Coronary artery (tissue), 2 donors: ENCODE data around the gene KRT72.

Experiments
- DNase-seq: peaks from one replicate; pipeline ENCODE4 v3.0.0-alpha.2; 2017; ENCODE audit warnings: low spot score
- H3K27ac ChIP-seq, 2 donors: fragments of 200-600 bp; sonication (generic); one replicate each; pipeline ENCODE4 v1.5.1; 2016 to 2019
- H3K4me3 ChIP-seq: fragments of 200-600 bp; sonication (generic); 2 replicates; pipeline ENCODE4 v1.5.1; 2016; ENCODE audit warnings: mild to moderate bottlenecking, moderate library complexity
- TF ChIP-seq, protein P1 (sequence below): fragments of 200-600 bp; sonication (generic); IDR thresholded peaks from one replicate; pipeline ENCODE4 v1.5.1; 2019; ENCODE audit warnings: antibody characterized with exemption

KRT72 gene

DNA sequence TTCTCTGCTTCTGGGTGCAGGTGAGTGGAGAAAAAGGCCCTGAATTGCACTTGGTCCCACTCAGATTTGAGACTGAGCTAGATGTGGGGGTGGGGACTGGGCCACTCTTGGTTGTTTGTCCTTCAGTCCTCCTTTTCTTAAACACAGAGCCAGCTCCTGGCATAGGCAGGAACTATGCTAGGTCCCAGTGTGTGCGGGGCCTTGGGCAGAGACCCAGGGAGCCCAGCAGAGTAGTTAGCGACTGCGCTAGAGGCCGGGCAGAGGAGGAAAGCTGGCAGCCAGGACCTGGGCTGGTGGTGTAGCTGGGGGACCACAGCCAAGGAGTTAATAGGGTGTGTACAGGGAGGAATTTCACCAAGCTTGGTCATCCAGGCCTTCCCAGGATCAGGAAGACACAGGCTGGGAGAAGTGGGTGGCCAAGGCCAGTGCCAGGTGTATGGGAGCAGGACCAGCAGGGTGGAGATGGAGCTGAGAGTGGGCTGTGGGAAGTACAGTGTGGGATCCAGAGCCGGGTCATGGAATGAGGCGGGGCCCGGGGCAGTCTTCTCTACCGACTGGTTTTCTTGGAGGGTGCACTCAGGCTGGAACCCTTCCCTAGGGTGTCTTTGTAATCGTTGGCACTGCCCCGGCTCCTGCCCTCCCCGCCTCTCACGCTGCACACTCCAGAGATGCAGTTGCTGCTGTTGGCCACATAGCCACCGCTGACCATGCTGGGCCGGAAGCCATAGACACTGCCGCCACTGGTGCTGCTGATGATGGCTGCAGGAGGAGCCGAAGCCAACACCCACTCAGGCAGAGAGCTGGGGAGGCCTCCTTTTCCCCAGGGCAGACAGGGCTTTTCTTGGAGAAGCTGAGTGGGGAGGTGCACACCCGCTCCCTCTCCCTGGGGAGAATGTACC is 57.0 kb downstream of the KRT72 start:
- TF ChIP-seq, protein P1, sequence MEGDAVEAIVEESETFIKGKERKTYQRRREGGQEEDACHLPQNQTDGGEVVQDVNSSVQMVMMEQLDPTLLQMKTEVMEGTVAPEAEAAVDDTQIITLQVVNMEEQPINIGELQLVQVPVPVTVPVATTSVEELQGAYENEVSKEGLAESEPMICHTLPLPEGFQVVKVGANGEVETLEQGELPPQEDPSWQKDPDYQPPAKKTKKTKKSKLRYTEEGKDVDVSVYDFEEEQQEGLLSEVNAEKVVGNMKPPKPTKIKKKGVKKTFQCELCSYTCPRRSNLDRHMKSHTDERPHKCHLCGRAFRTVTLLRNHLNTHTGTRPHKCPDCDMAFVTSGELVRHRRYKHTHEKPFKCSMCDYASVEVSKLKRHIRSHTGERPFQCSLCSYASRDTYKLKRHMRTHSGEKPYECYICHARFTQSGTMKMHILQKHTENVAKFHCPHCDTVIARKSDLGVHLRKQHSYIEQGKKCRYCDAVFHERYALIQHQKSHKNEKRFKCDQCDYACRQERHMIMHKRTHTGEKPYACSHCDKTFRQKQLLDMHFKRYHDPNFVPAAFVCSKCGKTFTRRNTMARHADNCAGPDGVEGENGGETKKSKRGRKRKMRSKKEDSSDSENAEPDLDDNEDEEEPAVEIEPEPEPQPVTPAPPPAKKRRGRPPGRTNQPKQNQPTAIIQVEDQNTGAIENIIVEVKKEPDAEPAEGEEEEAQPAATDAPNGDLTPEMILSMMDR, result no peak
- DNase-seq, result peak; percentile 78
- Histone ChIP-seq H3K27ac (peak overlapping the region in 1 of 2 donors; percentile 30), H3K4me3 (peak overlapping the region; percentile 40)

DNA sequence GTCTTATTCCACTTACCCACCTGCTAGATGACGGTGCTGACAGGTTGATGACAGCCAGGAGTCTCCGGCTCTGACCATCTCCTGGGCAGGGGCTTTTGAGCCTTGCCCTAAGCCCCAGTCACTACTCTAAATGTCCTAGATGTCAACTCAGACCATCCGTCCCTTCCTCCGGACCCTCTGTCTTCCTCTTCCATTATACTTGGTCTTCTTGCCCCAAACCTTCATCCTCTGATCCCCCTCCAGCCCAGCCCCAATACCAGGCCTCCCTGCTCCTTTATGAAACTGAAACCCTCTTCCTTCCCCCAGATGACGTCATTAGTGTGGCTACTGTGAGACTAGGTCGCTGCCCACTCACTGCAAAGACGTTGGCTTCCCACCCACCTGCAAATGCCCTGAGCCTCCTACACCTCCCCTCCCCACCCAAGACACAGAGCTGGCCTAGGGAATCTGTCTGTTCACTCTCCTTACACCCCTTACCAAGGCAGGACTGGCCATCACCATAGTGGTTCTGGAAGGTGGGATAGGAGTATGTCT is 58.4 kb downstream of the KRT72 start:
- TF ChIP-seq, protein P1, result no peak
- no peak for DNase-seq
- Histone ChIP-seq H3K4me3 (no peak overlapping the region), H3K27ac (no peak overlapping the region)

DNA sequence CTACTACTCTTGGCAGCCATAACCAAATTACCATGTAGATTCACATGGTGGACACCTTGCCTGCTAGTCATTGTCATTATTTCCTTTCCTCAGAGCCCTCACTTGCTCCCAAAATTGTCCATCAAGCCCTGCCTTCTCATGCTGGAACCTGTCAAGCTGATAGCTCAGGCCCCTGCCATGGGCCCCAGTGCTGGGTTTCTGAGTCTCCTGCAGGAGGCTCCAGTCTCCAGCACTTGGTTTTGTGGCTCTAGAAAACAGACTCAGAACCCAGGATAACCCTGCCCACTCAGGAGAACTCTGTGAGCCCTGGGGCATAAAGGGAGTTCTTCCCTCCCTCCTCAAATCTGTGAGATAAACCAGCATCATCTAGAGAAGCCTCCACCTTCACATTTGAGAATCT is 59.1 kb downstream of the KRT72 start:
- no peak for DNase-seq
- H3K4me3 ChIP-seq, result no peak overlapping the region
- TF ChIP-seq, protein P1, result no peak
- H3K27ac ChIP-seq, result no peak overlapping the region

DNA sequence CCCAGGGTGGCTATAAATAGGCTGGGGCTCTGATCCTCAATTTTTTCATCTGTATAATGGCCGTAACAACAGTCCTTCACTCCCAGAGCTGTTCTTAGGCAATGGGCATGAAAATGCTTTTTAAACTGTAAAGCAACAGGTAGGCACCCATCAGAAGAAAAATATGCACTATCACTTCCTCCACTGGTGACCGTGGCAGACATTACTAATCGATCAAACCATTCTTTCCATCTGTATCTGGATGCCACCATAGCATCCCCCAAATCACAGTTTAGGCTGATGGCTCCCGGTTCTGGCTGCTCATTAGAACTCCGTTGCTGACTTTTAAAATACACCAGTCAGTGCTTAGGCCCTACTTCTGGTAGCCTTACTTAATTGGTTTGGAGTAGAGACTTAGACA is 59.6 kb downstream of the KRT72 start:
- DNase-seq, result no peak
- Histone ChIP-seq H3K4me3 (no peak overlapping the region), H3K27ac (no peak overlapping the region)
- TF ChIP-seq, protein P1, result no peak

DNA sequence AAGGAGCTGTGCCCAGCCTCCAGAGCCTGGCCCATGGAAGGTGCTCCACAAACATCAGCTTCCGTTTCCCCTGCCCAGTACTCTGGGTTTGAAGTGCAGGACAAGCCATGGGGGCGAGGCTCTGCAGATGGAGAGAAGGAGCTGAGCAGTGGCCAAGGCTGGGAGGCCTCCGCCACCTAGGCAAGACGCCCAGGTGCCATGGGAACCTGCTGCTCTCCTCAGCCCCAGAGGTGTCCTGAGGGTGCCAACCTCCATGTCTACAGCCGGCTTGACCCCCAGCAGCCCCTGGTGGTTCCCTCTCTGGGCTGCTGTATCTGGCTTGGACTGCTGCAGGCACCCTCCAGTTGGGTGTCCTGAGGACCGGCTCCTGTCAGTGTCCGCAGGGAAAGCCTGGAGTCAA is 60.7 kb downstream of the KRT72 start:
- DNase-seq, result no peak
- Histone ChIP-seq H3K4me3 (no peak overlapping the region), H3K27ac (no peak overlapping the region)
- TF ChIP-seq, protein P1, result no peak

DNA sequence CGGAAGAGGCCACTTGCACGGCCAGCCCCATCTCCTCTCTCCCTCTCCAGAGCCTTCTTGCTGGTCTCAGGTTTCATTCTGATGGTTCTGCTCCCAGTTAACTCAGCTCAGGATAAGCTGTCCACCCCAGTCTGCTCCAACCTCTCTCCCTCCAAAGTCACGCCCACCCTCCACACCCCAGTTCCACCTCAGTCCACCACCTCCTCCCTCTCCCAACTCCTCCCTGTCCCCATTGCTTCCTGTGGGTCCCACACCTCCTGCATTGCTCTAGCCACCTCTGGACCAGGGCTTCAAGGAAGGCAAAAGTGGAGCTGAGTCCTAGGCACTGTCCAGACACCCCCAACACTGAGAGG is 61.5 kb downstream of the KRT72 start:
- TF ChIP-seq, protein P1, result no peak
- no peak overlapping the region for H3K27ac ChIP-seq
- DNase-seq, result no peak
- H3K4me3 ChIP-seq, result no peak overlapping the region
